GM12874 (cell line): ENCODE measurements around the gene B4GALNT3.

ENCODE experiments used
- CTCF ChIP-seq: IDR thresholded peaks from 2 replicates; pipeline ENCODE4 v1.5.1; 2011; ENCODE audit warnings: low read depth, mild to moderate bottlenecking, control low read depth, low read length, moderate library complexity; ENCODE audit not compliant: insufficient read depth

Gene B4GALNT3

GRCh38 chr12:583251-583869 is 123.6 kb downstream of the B4GALNT3 start:
- no peak for TF ChIP-seq CTCF

- no peak for TF ChIP-seq CTCF
These were observed 125.6 kb downstream of the B4GALNT3 start for GRCh38 chr12:585062-586061.

- no peak for TF ChIP-seq CTCF
These were observed 126.8 kb downstream of the B4GALNT3 start for GRCh38 chr12:586318-587071.

GRCh38 chr12:587132-588023 is 127.6 kb downstream of the B4GALNT3 start:
- no peak for TF ChIP-seq CTCF

- no peak for TF ChIP-seq CTCF
These were observed 128.2 kb downstream of the B4GALNT3 start for GRCh38 chr12:588024-588322.

GRCh38 chr12:588646-589045 is 128.9 kb downstream of the B4GALNT3 start:
- TF ChIP-seq CTCF: no peak
